ENCODE data around the gene NEK11.

- TF ChIP-seq CTCF (IDR thresholded peaks at IDR 0.05 in 8 of 11, conservative IDR thresholded peaks at IDR 0.05 in 3 of 11) (no peak), POLR2AphosphoS5 (IDR thresholded peaks at IDR 0.05) (no peak)
Measured at GRCh38 chr3:131221731-131222130, 195.1 kb downstream of the NEK11 start.
